Measurements from ENCODE around the gene OLFML2A. TPM values are rescaled to one million over a fixed set of nuclear protein-coding genes. Genes with fewer than 3 reads are reported as not detected.

Gene OLFML2A
- total RNA-seq, 2 experiments from 2014 or later = not detected

DNA sequence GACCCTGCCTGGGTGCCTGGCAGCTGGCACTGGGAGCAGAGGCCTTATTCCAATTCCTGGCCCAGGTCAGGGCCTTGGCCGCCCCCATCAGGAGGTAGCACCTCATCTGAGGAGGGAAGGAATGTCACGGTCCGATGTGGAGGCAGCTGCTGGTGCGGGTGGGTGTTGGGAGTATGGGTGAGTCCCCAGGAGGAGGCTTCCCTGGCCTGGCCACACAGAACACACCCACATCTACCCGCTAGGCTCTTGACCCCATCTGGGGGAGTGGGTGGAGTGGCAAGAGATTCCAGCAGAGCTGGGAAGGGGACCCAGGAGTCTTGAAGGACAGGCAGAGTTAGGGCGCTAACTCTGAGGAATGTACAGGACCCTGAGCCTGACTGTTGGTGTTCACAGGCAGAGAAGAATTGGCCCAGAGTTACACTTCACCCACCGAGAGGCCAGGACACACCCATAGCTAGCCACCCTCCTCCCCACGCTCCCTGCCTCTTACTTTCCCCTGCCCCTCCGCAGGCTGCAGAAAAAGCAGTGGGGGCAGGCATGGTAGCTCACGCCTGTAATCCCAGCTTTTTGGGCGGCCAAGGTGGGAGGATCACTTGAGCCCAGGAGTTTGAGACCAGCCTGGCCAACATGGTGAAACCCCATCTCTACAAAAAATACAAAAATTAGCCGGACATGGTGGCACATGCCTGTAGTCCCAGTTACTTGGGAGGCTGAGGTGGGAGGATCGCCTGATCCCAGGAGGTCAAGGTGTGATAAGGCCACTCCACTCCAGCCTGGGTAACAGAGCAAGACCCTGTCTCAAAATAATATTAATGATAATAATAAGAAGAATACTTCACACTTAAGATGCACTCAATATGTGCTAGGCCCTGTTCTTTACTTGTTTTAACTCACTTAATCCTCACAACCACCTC, 6.0 kb downstream of the OLFML2A start:
- H3K27me3 Mint-ChIP-seq = peaks cover 9% of the 10 kb centered on the region
- no peaks in the 10 kb centered on the region for H3K36me3 Mint-ChIP-seq (ENCODE audit: low read depth)
- H3K4me3 Mint-ChIP-seq = no peak overlapping the region
- POLR2A ChIA-PET = interaction anchor here (1.0 kb wide), 1 partner anchor 79 kb away, joined by 3 read pairs; no protein-coding TSS in a partner anchor
- no peaks in the 10 kb centered on the region for H3K9me3 Mint-ChIP-seq
- CTCF ChIA-PET = interaction anchor here (1.2 to 2.2 kb wide), 2 partner anchors 12 to 70 kb away, joined by 3 to 6 read pairs; partner anchors contain the start of genes NR6A1 and WDR38
- H3K4me1 Mint-ChIP-seq = no peaks in the 10 kb centered on the region
- DNase-seq = peak; percentile 5
- H3K27ac Mint-ChIP-seq = no peak overlapping the region

DNA sequence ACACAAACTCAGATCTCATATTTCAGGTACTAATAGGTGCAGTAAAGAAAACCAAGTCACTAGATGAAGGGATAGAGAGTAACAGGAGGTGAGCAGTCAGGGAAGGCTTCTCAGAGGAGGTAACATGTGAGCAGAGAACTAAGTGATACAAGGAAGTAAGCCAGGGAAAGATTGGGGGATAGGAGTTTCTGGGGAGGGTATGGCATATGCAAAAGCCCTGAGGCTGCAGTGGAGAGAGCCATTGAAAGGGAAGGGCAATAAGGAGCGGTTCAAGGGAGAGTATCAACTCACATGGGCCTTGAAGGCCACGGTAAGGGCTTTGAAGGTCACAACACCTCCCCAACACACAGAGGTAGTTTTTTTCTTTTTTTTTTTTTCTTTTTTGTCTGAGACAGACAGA, 6.9 kb downstream of the OLFML2A start:
- no peak overlapping the region for H3K27ac Mint-ChIP-seq
- H3K4me3 Mint-ChIP-seq = no peak overlapping the region
- peak; percentile 4 for DNase-seq
- no peaks in the 10 kb centered on the region for H3K9me3 Mint-ChIP-seq
- POLR2A ChIA-PET = no interaction called here
- H3K27me3 Mint-ChIP-seq = peaks cover 6% of the 10 kb centered on the region
- CTCF ChIA-PET = no interaction called here
- no peaks in the 10 kb centered on the region for H3K4me1 Mint-ChIP-seq
- H3K36me3 Mint-ChIP-seq (ENCODE audit: low read depth) = no peaks in the 10 kb centered on the region

DNA sequence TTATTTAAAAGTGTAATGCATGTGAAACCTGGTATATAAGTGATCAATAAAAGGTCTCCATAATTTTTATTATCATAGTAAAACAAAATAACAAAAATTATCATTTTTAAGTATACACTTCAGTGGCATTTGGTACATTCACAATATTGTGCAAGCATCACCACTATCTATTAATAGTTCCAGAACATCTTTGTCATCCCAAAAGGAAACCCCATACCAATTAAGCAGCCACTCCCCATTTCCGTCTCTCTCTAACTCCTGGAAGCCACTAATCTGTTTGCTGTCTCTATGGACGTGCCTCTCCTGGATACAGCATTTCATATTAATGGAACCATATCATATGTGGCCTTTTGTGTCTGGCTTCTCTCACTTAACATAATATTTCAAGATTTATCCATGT, 7.6 kb downstream of the OLFML2A start:
- DNase-seq = no peak
- H3K9me3 Mint-ChIP-seq = no peaks in the 10 kb centered on the region
- ChIA-PET CTCF (no interaction called here), POLR2A (no interaction called here)
- H3K27me3 Mint-ChIP-seq = peaks cover 3% of the 10 kb centered on the region
- H3K4me3 Mint-ChIP-seq = no peak overlapping the region
- no peaks in the 10 kb centered on the region for H3K36me3 Mint-ChIP-seq (ENCODE audit: low read depth)
- no peak overlapping the region for H3K27ac Mint-ChIP-seq
- H3K4me1 Mint-ChIP-seq = no peaks in the 10 kb centered on the region

DNA sequence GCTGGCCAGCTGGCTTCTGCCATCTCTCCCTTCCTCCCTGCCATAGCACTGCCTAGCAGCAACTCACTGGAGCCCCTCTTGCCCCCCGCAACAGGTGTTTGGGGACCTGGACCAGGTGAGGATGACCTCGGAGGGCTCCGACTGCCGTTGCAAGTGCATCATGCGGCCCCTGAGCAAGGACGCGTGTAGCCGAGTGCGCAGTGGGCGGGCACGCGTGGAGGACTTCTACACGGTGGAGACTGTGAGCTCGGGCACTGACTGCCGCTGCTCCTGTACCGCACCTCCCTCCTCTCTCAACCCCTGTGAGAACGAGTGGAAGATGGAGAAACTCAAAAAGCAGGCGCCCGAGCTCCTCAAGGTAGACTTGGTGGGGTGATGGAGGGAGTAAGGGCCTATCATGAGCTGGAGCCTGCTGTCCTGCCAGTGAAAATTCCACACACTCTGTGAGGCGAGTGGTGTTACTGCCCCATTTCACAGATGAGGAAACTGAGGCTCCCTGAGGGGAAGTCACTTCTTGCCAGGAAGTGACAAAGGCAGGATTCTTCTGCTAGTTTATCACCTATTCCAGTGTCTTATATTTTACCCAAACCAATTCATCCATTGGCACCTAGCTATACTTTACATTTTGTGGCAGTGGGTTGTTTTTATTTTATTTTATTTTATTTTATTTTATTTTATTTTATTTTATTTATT, 10.1 kb downstream of the OLFML2A start:
- Mint-ChIP-seq H3K36me3 (ENCODE audit: low read depth) (no peaks in the 10 kb centered on the region), H3K27me3 (no peaks in the 10 kb centered on the region), H3K4me3 (no peak overlapping the region), H3K9me3 (no peaks in the 10 kb centered on the region), H3K4me1 (no peaks in the 10 kb centered on the region), H3K27ac (no peak overlapping the region)
- ChIA-PET POLR2A (no interaction called here), CTCF (interaction anchor here (0.5 kb wide), 1 partner anchor 68 kb away, joined by 6 read pairs; no protein-coding TSS in a partner anchor)
- no peak for DNase-seq

DNA sequence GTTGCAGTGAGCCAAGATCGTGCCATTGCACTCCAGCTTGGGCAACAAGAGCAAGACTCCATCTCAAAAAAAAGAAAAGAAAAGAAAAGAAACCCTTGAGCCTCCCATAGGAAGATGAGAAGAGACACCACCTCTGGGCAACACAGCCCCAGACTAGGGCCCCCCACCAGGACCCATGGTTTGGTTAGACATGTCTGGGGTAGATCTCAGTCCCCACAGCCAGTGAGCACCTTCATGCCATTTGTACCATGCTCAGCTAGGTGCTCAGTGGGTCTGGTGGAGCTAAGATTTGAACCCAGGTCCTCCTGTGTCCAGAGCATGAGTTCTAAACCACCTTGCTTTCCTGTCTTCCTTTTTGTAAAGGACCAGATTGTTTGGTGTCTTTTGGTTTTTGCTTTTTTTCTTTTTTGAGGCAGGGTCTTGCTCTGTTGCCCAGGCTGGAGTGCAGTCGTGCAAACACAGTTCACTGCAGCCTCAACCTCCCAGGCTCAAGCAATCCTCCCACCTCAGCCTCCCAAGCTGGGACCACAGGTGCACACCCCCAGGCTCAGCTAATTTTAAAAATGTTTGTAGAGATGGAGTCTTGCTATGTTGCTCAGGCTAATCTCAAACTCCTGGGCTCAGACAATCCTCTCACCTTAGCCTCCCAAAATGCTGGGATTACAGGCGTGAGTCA, 11.7 kb downstream of the OLFML2A start:
- DNase-seq = no peak
- ChIA-PET CTCF (interaction anchor here (0.8 to 1.8 kb wide), 2 partner anchors 14 to 30 kb away, joined by 3 to 4 read pairs; no protein-coding TSS in a partner anchor), POLR2A (no interaction called here)
- Mint-ChIP-seq H3K27ac (no peak overlapping the region), H3K4me1 (no peaks in the 10 kb centered on the region), H3K9me3 (no peaks in the 10 kb centered on the region), H3K4me3 (no peak overlapping the region), H3K36me3 (ENCODE audit: low read depth) (no peaks in the 10 kb centered on the region), H3K27me3 (no peaks in the 10 kb centered on the region)

DNA sequence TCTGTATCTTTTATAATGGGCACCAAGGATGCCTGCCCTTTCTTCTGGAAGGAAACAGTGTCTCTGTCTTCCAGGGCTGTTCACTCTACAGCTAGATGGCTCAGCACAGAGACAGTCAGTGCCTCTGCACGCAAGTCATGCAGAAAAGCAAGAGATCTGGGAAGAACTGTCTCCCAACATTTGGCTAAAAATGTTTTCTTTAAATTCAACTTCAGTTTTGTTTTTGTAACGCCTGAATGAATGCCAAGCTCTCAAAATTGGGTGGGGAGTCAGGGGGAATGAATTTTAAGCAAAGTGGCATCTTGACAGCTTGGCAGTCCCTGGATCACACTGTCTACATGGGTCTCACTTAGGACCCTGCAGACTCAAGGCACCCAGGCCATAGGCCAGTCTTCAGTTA, 12.6 kb downstream of the OLFML2A start:
- POLR2A ChIA-PET = interaction anchor here (0.6 kb wide), 1 partner anchor 61 kb away, joined by 3 read pairs; no protein-coding TSS in a partner anchor
- CTCF ChIA-PET = interaction anchor here (0.5 to 1.8 kb wide), 3 partner anchors 14 to 241 kb away, joined by 3 to 4 read pairs (median 3); no protein-coding TSS in a partner anchor
- no peak overlapping the region for H3K4me3 Mint-ChIP-seq
- DNase-seq = no peak
- no peaks in the 10 kb centered on the region for H3K9me3 Mint-ChIP-seq
- H3K27ac Mint-ChIP-seq = no peak overlapping the region
- no peaks in the 10 kb centered on the region for H3K27me3 Mint-ChIP-seq
- no peaks in the 10 kb centered on the region for H3K4me1 Mint-ChIP-seq
- H3K36me3 Mint-ChIP-seq (ENCODE audit: low read depth) = no peaks in the 10 kb centered on the region

DNA sequence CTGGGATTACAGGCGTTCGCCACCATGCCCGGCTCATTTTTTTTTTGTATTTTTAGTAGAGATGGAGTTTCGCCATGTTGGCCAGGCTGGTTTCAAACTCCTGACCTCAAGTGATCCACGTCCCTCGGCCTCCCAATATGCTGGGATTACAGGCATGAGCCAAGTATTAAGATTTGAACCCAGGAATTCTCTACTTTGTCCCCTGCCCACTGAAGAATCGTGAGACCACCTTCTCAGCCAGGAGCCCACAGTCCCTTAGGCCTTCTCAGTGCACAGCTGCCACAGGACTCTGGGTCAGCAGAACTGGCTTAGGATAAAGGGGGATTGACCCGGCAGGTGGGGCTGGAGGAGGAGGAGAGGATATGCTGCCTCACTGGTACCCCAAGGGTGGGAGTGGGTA, 13.4 kb downstream of the OLFML2A start:
- no peak for DNase-seq
- no peak overlapping the region for H3K27ac Mint-ChIP-seq
- H3K4me1 Mint-ChIP-seq = no peaks in the 10 kb centered on the region
- CTCF ChIA-PET = interaction anchor here (1.8 kb wide), 1 partner anchor 15 kb away, joined by 4 read pairs; no protein-coding TSS in a partner anchor
- H3K4me3 Mint-ChIP-seq = no peak overlapping the region
- H3K9me3 Mint-ChIP-seq = no peaks in the 10 kb centered on the region
- no peaks in the 10 kb centered on the region for H3K27me3 Mint-ChIP-seq
- H3K36me3 Mint-ChIP-seq (ENCODE audit: low read depth) = no peaks in the 10 kb centered on the region
- POLR2A ChIA-PET = no interaction called here

DNA sequence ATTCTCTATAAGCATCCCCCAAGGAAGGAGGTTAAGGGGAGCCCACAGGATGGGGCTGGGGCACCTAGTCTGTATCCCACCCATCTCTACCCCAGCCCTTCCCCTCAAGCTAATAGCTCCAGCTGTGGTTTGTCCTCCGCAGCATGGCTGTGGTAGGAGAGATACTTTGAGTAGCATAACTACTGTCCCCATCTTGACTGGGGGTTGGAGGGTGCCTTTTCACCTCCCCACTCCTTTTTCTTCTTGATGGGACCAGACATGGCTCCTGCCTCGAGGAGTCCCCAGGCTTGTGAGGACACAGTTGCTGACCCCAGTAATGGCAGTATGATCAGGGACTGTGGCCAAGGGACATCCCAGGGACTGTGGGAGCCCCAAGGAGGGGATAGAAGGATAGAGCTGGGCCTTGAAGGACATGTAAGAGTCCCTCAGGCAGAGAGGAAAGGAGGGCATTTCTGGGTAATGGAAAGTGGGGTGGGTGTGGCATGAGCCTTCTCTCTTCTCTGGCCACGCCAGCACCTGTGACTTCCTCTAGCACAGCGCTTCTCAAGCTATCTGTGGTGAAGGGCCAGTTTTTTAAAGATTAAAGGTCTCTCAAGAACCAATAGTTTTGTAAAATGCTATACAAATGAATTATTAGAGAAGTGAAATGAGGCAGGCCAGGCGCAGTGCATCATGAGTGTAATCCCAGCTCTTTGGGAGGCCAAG, 14.0 kb downstream of the OLFML2A start:
- Mint-ChIP-seq H3K4me1 (no peaks in the 10 kb centered on the region), H3K9me3 (no peaks in the 10 kb centered on the region), H3K27ac (no peak overlapping the region), H3K36me3 (ENCODE audit: low read depth) (no peaks in the 10 kb centered on the region), H3K4me3 (no peak overlapping the region), H3K27me3 (no peaks in the 10 kb centered on the region)
- DNase-seq = no peak
- ChIA-PET CTCF (interaction anchor here (0.7 kb wide), 1 partner anchor 27 kb away, joined by 3 read pairs; no protein-coding TSS in a partner anchor), POLR2A (no interaction called here)

DNA sequence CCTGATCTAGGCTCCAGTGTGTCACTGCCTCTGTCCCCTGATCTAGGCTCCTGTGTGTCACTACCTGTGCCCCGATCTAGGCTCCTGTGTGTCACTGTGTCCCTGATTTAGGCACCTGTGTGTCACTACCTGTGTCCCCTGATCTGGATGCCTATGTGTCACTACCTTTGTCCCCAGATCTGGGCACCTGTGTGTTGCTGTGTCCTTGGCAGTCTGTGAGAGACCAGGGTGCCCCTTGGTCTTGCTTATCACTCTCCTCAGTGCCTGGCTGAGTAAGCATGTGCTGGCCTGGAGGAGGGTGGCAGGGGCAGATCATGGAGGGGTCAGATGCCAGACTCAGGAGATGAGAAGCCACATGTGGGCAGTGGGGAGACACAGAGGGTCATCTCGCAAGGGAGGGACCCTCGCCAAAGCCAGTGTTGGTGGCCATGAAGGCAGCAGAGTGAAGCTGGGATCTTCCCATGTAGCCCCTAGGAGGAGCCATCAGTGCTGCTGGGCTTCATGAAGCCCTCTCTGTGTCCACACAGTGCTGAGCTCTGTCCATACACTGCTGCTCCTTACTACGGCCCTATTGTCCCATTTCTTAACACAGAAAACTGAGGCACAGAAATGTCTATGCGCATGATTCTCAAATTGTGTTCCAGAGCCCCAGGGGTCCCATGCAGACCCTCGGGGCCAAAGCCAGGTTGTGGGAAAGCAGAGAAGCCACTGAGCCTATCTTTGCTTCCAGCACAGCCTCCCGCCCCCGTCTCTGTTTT, 15.5 kb downstream of the OLFML2A start:
- ChIA-PET CTCF (no interaction called here), POLR2A (no interaction called here)
- no peaks in the 10 kb centered on the region for H3K36me3 Mint-ChIP-seq (ENCODE audit: low read depth)
- H3K4me3 Mint-ChIP-seq = no peak overlapping the region
- H3K9me3 Mint-ChIP-seq = no peaks in the 10 kb centered on the region
- no peaks in the 10 kb centered on the region for H3K27me3 Mint-ChIP-seq
- no peak for DNase-seq
- H3K27ac Mint-ChIP-seq = no peak overlapping the region
- no peaks in the 10 kb centered on the region for H3K4me1 Mint-ChIP-seq

DNA sequence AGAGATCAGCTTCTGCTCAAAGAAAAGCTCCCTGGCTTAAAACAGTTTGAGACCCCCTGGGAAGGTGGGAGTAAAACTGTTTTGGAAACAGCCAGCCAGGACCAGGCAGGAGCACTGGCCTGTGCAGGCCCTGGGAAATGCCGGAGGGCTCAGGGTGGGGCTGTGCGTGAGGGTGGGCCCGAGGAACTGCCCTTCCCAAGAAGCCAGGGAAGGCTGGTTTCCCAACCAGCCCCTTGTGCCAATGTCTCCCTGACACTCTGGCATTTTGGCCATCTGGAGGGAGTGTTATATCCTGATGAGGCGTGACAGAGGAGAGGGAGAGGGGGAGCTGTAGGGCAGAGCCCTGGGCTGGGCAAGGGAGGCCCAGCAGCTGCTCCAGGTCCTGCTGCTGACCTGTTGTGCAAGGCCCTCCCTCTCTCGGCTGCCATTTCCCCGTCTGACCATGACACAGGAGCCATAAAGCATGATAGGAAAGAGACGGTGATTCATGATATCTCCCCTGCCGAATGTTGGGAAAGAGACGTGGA, 16.1 kb downstream of the OLFML2A start:
- no peaks in the 10 kb centered on the region for H3K4me1 Mint-ChIP-seq
- no peak overlapping the region for H3K4me3 Mint-ChIP-seq
- H3K9me3 Mint-ChIP-seq = no peaks in the 10 kb centered on the region
- H3K27me3 Mint-ChIP-seq = no peaks in the 10 kb centered on the region
- ChIA-PET CTCF (interaction anchor here (0.8 kb wide), 1 partner anchor 584 kb away, joined by 3 read pairs; no protein-coding TSS in a partner anchor), POLR2A (no interaction called here)
- no peak overlapping the region for H3K27ac Mint-ChIP-seq
- DNase-seq = no peak
- H3K36me3 Mint-ChIP-seq (ENCODE audit: low read depth) = no peaks in the 10 kb centered on the region

DNA sequence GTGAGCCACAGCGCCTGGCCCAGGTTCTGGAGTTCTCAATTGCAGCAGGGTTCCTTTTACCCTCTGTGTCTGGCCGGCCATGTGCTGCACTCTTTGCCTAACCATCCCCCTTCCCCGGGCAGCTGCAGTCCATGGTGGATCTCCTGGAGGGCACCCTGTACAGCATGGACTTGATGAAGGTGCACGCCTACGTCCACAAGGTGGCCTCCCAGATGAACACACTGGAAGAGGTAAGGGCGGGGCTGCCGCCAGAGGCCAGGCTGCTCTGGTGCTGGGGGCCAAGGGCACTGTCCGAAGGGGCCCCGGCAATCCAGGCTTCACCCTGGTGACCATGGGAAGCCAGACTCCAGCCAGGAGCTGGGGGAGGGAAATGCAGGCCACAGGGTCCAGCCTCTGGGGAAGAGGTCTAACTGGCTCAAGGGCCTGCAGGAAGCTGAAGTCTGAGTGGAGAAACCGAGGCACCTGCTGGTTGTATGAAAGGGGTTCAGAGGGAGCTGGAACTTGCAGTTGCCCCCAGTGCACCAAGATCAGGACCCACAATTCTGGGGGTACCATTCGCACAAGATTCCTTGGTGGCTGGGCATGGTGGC, 18.1 kb downstream of the OLFML2A start:
- Mint-ChIP-seq H3K4me1 (no peaks in the 10 kb centered on the region), H3K9me3 (no peaks in the 10 kb centered on the region), H3K4me3 (no peak overlapping the region), H3K27ac (no peak overlapping the region), H3K36me3 (ENCODE audit: low read depth) (no peaks in the 10 kb centered on the region), H3K27me3 (no peaks in the 10 kb centered on the region)
- POLR2A ChIA-PET = no interaction called here
- CTCF ChIA-PET = interaction anchor here (1.5 kb wide), 1 partner anchor 57 kb away, joined by 4 read pairs; no protein-coding TSS in a partner anchor
- no peak for DNase-seq
